H1 (cell line): ENCODE results near the gene CNGB1. TPM values are rescaled to one million over a fixed set of nuclear protein-coding genes. Genes with fewer than 3 reads are reported as not detected.

Experiments used
- CTCF ChIA-PET: fragments of 300-600 bp; sonication (Branson Sonifier 250); formaldehyde crosslinking; loops from one replicate; lab custom pipeline; 2021; ENCODE audit not compliant: partially characterized antibody; lab: Charles Lee
- POLR2A ChIA-PET: fragments of 300-600 bp; sonication (Branson Sonifier 250); formaldehyde crosslinking; loops from one replicate; lab custom pipeline; 2021; ENCODE audit warnings: inconsistent platforms; ENCODE audit not compliant: partially characterized antibody; lab: Charles Lee
- DNase-seq, 2 experiments: peaks; one replicate each; pipeline versions ENCODE4 v3.0.0 to v3.0.0-alpha.2; 2010 to 2022; ENCODE audit warnings: low spot score in 2 of 2, low read depth in 1 of 2, mixed read lengths in 1 of 2
- FAIRE-seq: peaks from 2 replicates; lab custom pipeline; 2011; peaks lifted over from hg19 to GRCh38; lab: Jason Lieb, UNC
- H2AFZ ChIP-seq: 2 replicates; pipeline ENCODE4 v1.8.1; 2012; ENCODE audit warnings: low read length, inconsistent platforms
- H2AK5ac ChIP-seq: 2 replicates; pipeline ENCODE4 v1.6.1; 2013; ENCODE audit warnings: low read depth, low read length
- H2BK120ac ChIP-seq: replicated peaks from 2 replicates; pipeline ENCODE3; 2013; ENCODE audit warnings: low read depth, low read length, inconsistent platforms
- H2BK12ac ChIP-seq: 2 replicates; pipeline ENCODE4 v1.6.1; 2013; ENCODE audit warnings: low read depth, low read length
- H2BK15ac ChIP-seq: 2 replicates; pipeline ENCODE4 v1.6.1; 2013; ENCODE audit warnings: low read length
- H2BK20ac ChIP-seq: 2 replicates; pipeline ENCODE4 v1.6.1; 2013; ENCODE audit warnings: low read length
- H2BK5ac ChIP-seq: 2 replicates; pipeline ENCODE4 v1.6.1; 2013; ENCODE audit warnings: low read depth, low read length
- H3K14ac ChIP-seq: 2 replicates; pipeline ENCODE4 v1.6.1; 2013; ENCODE audit warnings: inconsistent platforms; ENCODE audit not compliant: insufficient read length
- H3K18ac ChIP-seq: 2 replicates; pipeline ENCODE4 v1.6.1; 2013; ENCODE audit warnings: low read length; ENCODE audit errors: extremely low read depth
- H3K23ac ChIP-seq: 2 replicates; pipeline ENCODE4 v1.6.1; 2013; ENCODE audit warnings: inconsistent platforms; ENCODE audit not compliant: insufficient read length
- H3K23me2 ChIP-seq: 2 replicates; pipeline ENCODE4 v1.6.1; 2013; ENCODE audit warnings: low read depth, low read length
- H3K27ac ChIP-seq: 2 replicates; pipeline ENCODE4 v1.6.1; 2011; ENCODE audit warnings: low read depth, low read length, inconsistent platforms
- H3K27me3 ChIP-seq, 4 experiments: replicated peaks in 1 of 4; 1 replicate in 1 of 4; 2 replicates in 3 of 4; pipeline versions ENCODE4 v1.6.1 to v1.8.1; 2011 to 2013; ENCODE audit warnings: low read length in 3 of 4, mild to moderate bottlenecking in 3 of 4, inconsistent platforms in 2 of 4, mixed read lengths in 2 of 4, moderate library complexity in 1 of 4; ENCODE audit not compliant: control insufficient read depth in 3 of 4, insufficient read depth in 3 of 4; ENCODE audit errors: extremely low read depth in 1 of 4
- H3K36me3 ChIP-seq, 4 experiments: 2 replicates each; pipeline versions ENCODE4 v1.6.1 to v1.8.1; 2011 to 2013; ENCODE audit warnings: mild to moderate bottlenecking in 4 of 4, low read length in 3 of 4, moderate library complexity in 2 of 4, control low read depth in 1 of 4, inconsistent platforms in 1 of 4; ENCODE audit not compliant: insufficient read depth in 4 of 4, control insufficient read depth in 2 of 4
- H3K4ac ChIP-seq: replicated peaks from 2 replicates; pipeline ENCODE3; 2013; ENCODE audit warnings: low read length, low read depth, mixed read lengths, inconsistent platforms; ENCODE audit not compliant: insufficient read length
- H3K4me1 ChIP-seq, 4 experiments: replicated peaks in 1 of 4; 1 replicate in 1 of 4; 2 replicates in 3 of 4; pipeline versions ENCODE4 v1.6.1 to v1.8.1; 2011 to 2013; ENCODE audit warnings: low read length in 3 of 4, inconsistent platforms in 2 of 4, mixed read lengths in 1 of 4; ENCODE audit not compliant: insufficient read depth in 4 of 4, control insufficient read depth in 3 of 4
- H3K4me2 ChIP-seq, 2 experiments: 2 replicates each; pipeline versions ENCODE4 v1.6.1 to v1.8.1; 2011 to 2013; ENCODE audit warnings: low read depth in 2 of 2, low read length in 2 of 2, control low read depth in 1 of 2, inconsistent platforms in 1 of 2, mild to moderate bottlenecking in 1 of 2; ENCODE audit not compliant: insufficient read depth in 1 of 2
- H3K4me3 ChIP-seq, 4 experiments: fragments of 200-600, 300-600 bp in 1 of 4; sonication (generic), shearing (Covaris generic), sonication (Bioruptor Twin) in 1 of 4; 2 replicates each; pipeline versions ENCODE4 v1.5.1 to v1.8.1; 2011 to 2016; ENCODE audit warnings: low read length in 4 of 4, low read depth in 3 of 4, control low read depth in 2 of 4, inconsistent platforms in 2 of 4, mild to moderate bottlenecking in 2 of 4, mixed read lengths in 1 of 4, moderate library complexity in 1 of 4; ENCODE audit not compliant: insufficient read depth in 2 of 4; ENCODE audit errors: extremely low read depth in 1 of 4
- H3K56ac ChIP-seq: replicated peaks from 2 replicates; pipeline ENCODE3; 2013; ENCODE audit warnings: low read depth, mild to moderate bottlenecking, mixed read lengths, low read length, inconsistent platforms; ENCODE audit not compliant: insufficient read length
- H3K79me1 ChIP-seq: 2 replicates; pipeline ENCODE4 v1.6.1; 2013; ENCODE audit warnings: low read depth, low read length, control low read depth
- H3K79me2 ChIP-seq, 2 experiments: 2 replicates each; pipeline versions ENCODE4 v1.6.1 to v1.8.1; 2012 to 2013; ENCODE audit warnings: low read length in 2 of 2, mild to moderate bottlenecking in 2 of 2, inconsistent platforms in 1 of 2; ENCODE audit not compliant: insufficient read depth in 2 of 2, control insufficient read depth in 1 of 2
- H3K9ac ChIP-seq, 4 experiments: replicated peaks in 1 of 4; 1 replicate in 1 of 4; 2 replicates in 3 of 4; pipeline versions ENCODE4 v1.6.1 to v1.8.1; 2011 to 2013; ENCODE audit warnings: low read depth in 3 of 4, low read length in 3 of 4, control low read depth in 2 of 4, mild to moderate bottlenecking in 2 of 4, moderate library complexity in 2 of 4, inconsistent platforms in 1 of 4; ENCODE audit errors: extremely low read depth in 1 of 4
- H3K9me3 ChIP-seq, 2 experiments: 2 replicates each; pipeline versions ENCODE4 v1.6.1 to v1.8.1; 2012 to 2013; ENCODE audit warnings: mild to moderate bottlenecking in 2 of 2, moderate library complexity in 2 of 2, control low read depth in 1 of 2, inconsistent platforms in 1 of 2, low read depth in 1 of 2, low read length in 1 of 2, mixed read lengths in 1 of 2; ENCODE audit not compliant: insufficient read depth in 2 of 2
- H4K20me1 ChIP-seq, 2 experiments: replicated peaks in 1 of 2; 2 replicates each; pipeline versions ENCODE3 to v1.8.1; 2011 to 2013; ENCODE audit warnings: inconsistent platforms in 2 of 2, low read length in 2 of 2, mild to moderate bottlenecking in 1 of 2; ENCODE audit not compliant: insufficient read depth in 2 of 2, control insufficient read depth in 1 of 2
- H4K5ac ChIP-seq: 2 replicates; pipeline ENCODE4 v1.6.1; 2013; ENCODE audit warnings: low read length, low read depth, mixed read lengths, inconsistent platforms; ENCODE audit not compliant: insufficient read length
- H4K8ac ChIP-seq: 2 replicates; pipeline ENCODE4 v1.8.0; 2013; ENCODE audit warnings: mild to moderate bottlenecking, moderate library complexity, low read length, inconsistent platforms; ENCODE audit not compliant: insufficient read depth; ENCODE audit errors: extremely low read depth
- H4K91ac ChIP-seq: replicated peaks from 2 replicates; pipeline ENCODE3; 2013; ENCODE audit warnings: low read length, mixed read lengths, inconsistent platforms; ENCODE audit not compliant: insufficient read length
- CEBPB ChIP-seq: IDR thresholded peaks from 2 replicates; pipeline ENCODE4 v1.6.1; 2012; ENCODE audit warnings: low read depth, low read length
- FOSL1 ChIP-seq: IDR thresholded peaks from 2 replicates; pipeline ENCODE4 v1.6.1; 2011; ENCODE audit warnings: mild to moderate bottlenecking, low read depth, low read length, moderate library complexity; ENCODE audit not compliant: insufficient read depth
- JUND ChIP-seq: IDR thresholded peaks from 2 replicates; pipeline ENCODE4 v1.6.1; 2011; ENCODE audit warnings: mild to moderate bottlenecking, improper control_type of control experiment, low read length
- RXRA ChIP-seq: IDR thresholded peaks from 2 replicates; pipeline ENCODE4 v1.6.1; 2011; ENCODE audit warnings: low read depth, mild to moderate bottlenecking, low read length, moderate library complexity; ENCODE audit not compliant: insufficient read depth
- SP4 ChIP-seq: IDR thresholded peaks from 2 replicates; pipeline ENCODE4 v1.6.1; 2012; ENCODE audit warnings: low read length, inconsistent platforms
- USF2 ChIP-seq: IDR thresholded peaks from 2 replicates; pipeline ENCODE4 v1.6.1; 2011; ENCODE audit warnings: low read length, improper control_type of control experiment
- WGBS, 2 experiments: shearing (Covaris generic) in 1 of 2; methylation state at CpG; one replicate each; pipeline versions ENCODE4 v1.1.6 to v1.1.7; 2013 to 2015; ENCODE audit warnings: low lambda C conversion rate in 2 of 2, mixed read lengths in 2 of 2, inconsistent platforms in 1 of 2, low coverage in 1 of 2, missing lambda C conversion rate in 1 of 2; ENCODE audit not compliant: insufficient replicate concordance in 2 of 2, insufficient coverage in 1 of 2, insufficient read length in 1 of 2; ENCODE audit errors: extremely low coverage in 1 of 2, missing lambda C conversion rate in 1 of 2; 5-methylcytosine and 5-hydroxymethylcytosine counted together
- polyA plus RNA-seq, 7 experiments: library from polyadenylated mRNA; depleted of rRNA in 3 of 7; stranded (reverse) in 5 of 7; unstranded in 2 of 7; fragments of >200 nt in 5 of 7; fragments of 200-250 nt in 2 of 7; gene quantifications; 1 replicate in 5 of 7; 2 replicates in 1 of 7; 4 replicates in 1 of 7; pipeline versions ENCODE4 v1.2.1 to v1.2.3, GENCODE V29; 2011 to 2013; ENCODE audit warnings: missing spikeins in 2 of 7, mixed read lengths in 2 of 7
- total RNA-seq: library from RNA; stranded (reverse); fragmentation: NEBNext Ultra II Directional; extraction: Animal tissue kit (Norgen Biotek cat#: 25700); gene quantifications from 2 replicates; pipeline ENCODE4 v1.2.1, GENCODE V29; 2021

CNGB1 gene
- total and polyA plus RNA-seq, 2 of the 8 experiments (the other 6 are each of a cell fraction or from before 2014, with no cell fraction given) = not detected

- no peak overlapping the region for H2BK15ac ChIP-seq
- POLR2A ChIA-PET = interaction anchor here (0.9 to 1.5 kb wide), 2 partner anchors 14 to 67 kb away, joined by 3 to 5 read pairs; no protein-coding TSS in a partner anchor
- H2BK20ac ChIP-seq = no peak overlapping the region
- no peak overlapping the region for H2BK5ac ChIP-seq
- H3K4me1 ChIP-seq = peaks cover 5 to 10% (median 7%) of the 10 kb centered on the region in 4 experiments; a peak in 6 of 7 replicates
- H3K27me3 ChIP-seq = peaks cover 0 to 3% (median 0%) of the 10 kb centered on the region in 4 experiments; a peak in 2 of 7 replicates
- H3K14ac ChIP-seq = no peak overlapping the region
- no peak overlapping the region for H4K91ac ChIP-seq
- WGBS, 2 experiments = 87% methylated on average over 8 of the region's 8 CpGs; no CpG with 5 or more reads in 1 of the 2 experiments
- H3K9ac ChIP-seq = no peak overlapping the region
- CTCF ChIA-PET = interaction anchor here (0.7 to 26.3 kb wide), 10 partner anchors 11 to 223 kb away, joined by 3 to 305 read pairs (median 3); a partner anchor contains a TSS
- H3K36me3 ChIP-seq = peaks cover 2 to 15% (median 7%) of the 10 kb centered on the region in 4 experiments; a peak in 6 of 8 replicates
- H2BK120ac ChIP-seq = no peak overlapping the region
- no peak overlapping the region for H2AK5ac ChIP-seq
- no peak overlapping the region for H3K56ac ChIP-seq
- no peaks in the 10 kb centered on the region for H3K79me1 ChIP-seq
- H2AFZ ChIP-seq = no peak overlapping the region
- H3K23ac ChIP-seq = no peak overlapping the region
- H2BK12ac ChIP-seq = no peak overlapping the region
- H3K79me2 ChIP-seq = no peaks in the 10 kb centered on the region; a peak in 1 of 4 replicates
- H4K8ac ChIP-seq = no peak overlapping the region
- no peak overlapping the region; a peak in 1 of 4 replicates for H3K4me2 ChIP-seq
- no peak overlapping the region for H3K18ac ChIP-seq
- no peak overlapping the region for H4K5ac ChIP-seq
- no peak overlapping the region for H3K4me3 ChIP-seq
- DNase-seq = no peak
- FAIRE-seq = no peak
- H3K9me3 ChIP-seq = no peaks in the 10 kb centered on the region
- H3K4ac ChIP-seq = no peak overlapping the region
- peaks cover 0 to 7% of the 10 kb centered on the region in 2 experiments for H4K20me1 ChIP-seq
- TF ChIP-seq SP4 (no peak), FOSL1 (no peak), CEBPB (no peak), JUND (no peak), USF2 (no peak), RXRA (no peak)
- TF ChIP-seq, all 59 proteins: peak for 0
- Histone ChIP-seq H3K27ac (no peak overlapping the region), H3K23me2 (peaks cover 7% of the 10 kb centered on the region)
Measured at GRCh38 chr16:57998486-57998885, 27.6 kb upstream of the CNGB1 start.
